GM23338 (cell line): ENCODE measurements around the gene DDI2. TPM values are rescaled to one million over a fixed set of nuclear protein-coding genes. Genes with fewer than 3 reads are reported as not detected.

Source experiments
- ATAC-seq: fragments of 200-7000 bp; cut with Tn5 transposase; 3 replicates; pipeline ENCODE4 v1.9.1; 2020
- DNase-seq: peaks from one replicate; pipeline ENCODE4 v3.0.0-alpha.2; 2015; ENCODE audit warnings: low spot score
- H2AFZ ChIP-seq: fragments of 200-600 bp; sonication (generic); 2 replicates; pipeline ENCODE4 v1.8.0; 2016; ENCODE audit warnings: antibody characterized with exemption, mild to moderate bottlenecking, moderate library complexity
- H3F3A ChIP-seq: fragments of 200-600 bp; sonication (generic); replicated peaks from 2 replicates; pipeline ENCODE4 v1.8.0; 2017; ENCODE audit warnings: antibody characterized with exemption, mixed run types, low read depth
- H3K27ac ChIP-seq: fragments of 200-600 bp; sonication (generic); 2 replicates; pipeline ENCODE4 v1.6.1; 2016; ENCODE audit warnings: low read depth
- H3K27me3 ChIP-seq: fragments of 200-600 bp; sonication (generic); 2 replicates; pipeline ENCODE4 v1.8.0; 2016; ENCODE audit warnings: mild to moderate bottlenecking, mixed run types, moderate library complexity; ENCODE audit not compliant: insufficient read depth
- H3K36me3 ChIP-seq: fragments of 200-600 bp; sonication (generic); 2 replicates; pipeline ENCODE4 v1.8.0; 2016; ENCODE audit warnings: mild to moderate bottlenecking; ENCODE audit not compliant: insufficient read depth
- H3K4me1 ChIP-seq: fragments of 200-600 bp; sonication (generic); 2 replicates; pipeline ENCODE4 v1.8.0; 2016; ENCODE audit warnings: mild to moderate bottlenecking, moderate library complexity; ENCODE audit not compliant: insufficient read depth
- H3K4me2 ChIP-seq: fragments of 200-600 bp; sonication (generic); 2 replicates; pipeline ENCODE4 v1.7.1; 2017; ENCODE audit warnings: mixed run types
- H3K4me3 ChIP-seq: fragments of 200-600 bp; sonication (generic); 2 replicates; pipeline ENCODE4 v1.6.1; 2016; ENCODE audit warnings: mixed run types
- H3K79me2 ChIP-seq: fragments of 200-600 bp; sonication (generic); replicated peaks from 2 replicates; pipeline ENCODE4 v1.8.0; 2017; ENCODE audit warnings: mild to moderate bottlenecking; ENCODE audit not compliant: insufficient read depth
- H3K9me2 ChIP-seq: fragments of 200-600 bp; sonication (generic); 2 replicates; pipeline ENCODE4 v1.8.0; 2017; ENCODE audit not compliant: insufficient read depth
- H4K20me1 ChIP-seq: fragments of 200-600 bp; sonication (generic); replicated peaks from 2 replicates; pipeline ENCODE4 v1.8.0; 2017; ENCODE audit warnings: mild to moderate bottlenecking; ENCODE audit not compliant: insufficient read depth
- H3K27ac Mint-ChIP-seq: 2 replicates; pipeline ENCODE4 v1.8.0; 2020; ENCODE audit warnings: inconsistent platforms, mild to moderate bottlenecking, moderate library complexity, mixed read lengths
- H3K27me3 Mint-ChIP-seq: 3 replicates; pipeline ENCODE4 v1.8.0; 2022; ENCODE audit warnings: low read depth, mild to moderate bottlenecking, moderate library complexity, mixed read lengths, inconsistent platforms; ENCODE audit not compliant: insufficient read depth, poor library complexity
- H3K36me3 Mint-ChIP-seq: 3 replicates; pipeline ENCODE4 v1.8.0; 2021; ENCODE audit warnings: low read depth, mild to moderate bottlenecking, inconsistent platforms, moderate library complexity, mixed read lengths
- H3K4me1 Mint-ChIP-seq: 3 replicates; pipeline ENCODE4 v1.8.0; 2020; ENCODE audit warnings: mild to moderate bottlenecking, inconsistent platforms, mixed read lengths
- H3K4me3 Mint-ChIP-seq: 3 replicates; pipeline ENCODE4 v1.8.0; 2021; ENCODE audit warnings: moderate library complexity, mild to moderate bottlenecking, inconsistent platforms, mixed read lengths
- H3K9me3 Mint-ChIP-seq: 3 replicates; pipeline ENCODE4 v1.8.0; 2020; ENCODE audit warnings: moderate library complexity, mild to moderate bottlenecking, inconsistent platforms, mixed read lengths
- CREB1 ChIP-seq: fragments of 250-450 bp; sonication (Bioruptor Pico); IDR thresholded peaks from 2 replicates; pipeline ENCODE4 v1.5.0; 2020; ENCODE audit warnings: low read depth, mild to moderate bottlenecking, moderate library complexity
- CTCF ChIP-seq, 2 experiments: fragments of 200-600 bp in 1 of 2; sonication (generic) in 1 of 2; conservative IDR thresholded peaks; 2 replicates each; pipeline versions ENCODE4 v1.5.1 to v1.6.1; 2016 to 2017; ENCODE audit warnings: antibody characterized with exemption in 2 of 2, low read depth in 2 of 2, mild to moderate bottlenecking in 2 of 2, moderate library complexity in 1 of 2
- ETS1 ChIP-seq: IDR thresholded peaks from 2 replicates; pipeline ENCODE4 v1.6.1; 2016; ENCODE audit warnings: antibody characterized with exemption
- EZH2 ChIP-seq: fragments of 200-600 bp; sonication (generic); IDR thresholded peaks from one replicate; pipeline ENCODE4 v1.8.0; 2017; ENCODE audit warnings: antibody characterized with exemption, mild to moderate bottlenecking, low read depth; ENCODE audit not compliant: unreplicated experiment
- EZH2phosphoT487 ChIP-seq: fragments of 200-600 bp; sonication (generic); IDR thresholded peaks from one replicate; pipeline ENCODE4 v1.8.1; 2018; ENCODE audit warnings: antibody characterized with exemption; ENCODE audit not compliant: unreplicated experiment
- JUNB ChIP-seq: IDR thresholded peaks from one replicate; pipeline ENCODE4 v1.6.1; 2016; ENCODE audit warnings: antibody characterized with exemption; ENCODE audit not compliant: unreplicated experiment
- NANOG ChIP-seq: IDR thresholded peaks from 2 replicates; pipeline ENCODE4 v1.6.1; 2016; ENCODE audit warnings: antibody characterized with exemption, borderline replicate concordance
- POLR2AphosphoS5 ChIP-seq: IDR thresholded peaks from 2 replicates; pipeline ENCODE4 v1.6.1; 2016; ENCODE audit warnings: antibody characterized with exemption, low read depth
- REST ChIP-seq: IDR thresholded peaks from one replicate; pipeline ENCODE4 v1.6.1; 2018; ENCODE audit warnings: antibody characterized with exemption; ENCODE audit not compliant: unreplicated experiment
- STAT1 ChIP-seq: IDR thresholded peaks from one replicate; pipeline ENCODE4 v1.6.1; 2016; ENCODE audit warnings: antibody characterized with exemption; ENCODE audit not compliant: unreplicated experiment
- ZNF114 ChIP-seq: fragments of 250-450 bp; sonication (Bioruptor Pico); IDR thresholded peaks from 2 replicates; pipeline ENCODE4 v1.5.0; 2020; ENCODE audit warnings: mild to moderate bottlenecking, moderate library complexity
- ZNF331 ChIP-seq: fragments of 250-450 bp; sonication (Bioruptor Pico); IDR thresholded peaks from 2 replicates; pipeline ENCODE4 v1.5.0; 2020; ENCODE audit warnings: low read depth, mild to moderate bottlenecking, moderate library complexity
- ZNF462 ChIP-seq: fragments of 250-450 bp; sonication (Bioruptor Pico); IDR thresholded peaks from 2 replicates; pipeline ENCODE4 v1.5.0; 2020; ENCODE audit warnings: mild to moderate bottlenecking, moderate library complexity
- polyA plus RNA-seq: library from polyadenylated mRNA; unstranded; fragments of >200 nt; fragmentation: Nextera tagmentation; extraction: Ambion mirVana; gene quantifications from 2 replicates; pipeline ENCODE4 v1.2.1, GENCODE V29; 2016
- total RNA-seq: library from RNA; depleted of rRNA; stranded (reverse); fragments of >200 nt; shearing (Covaris generic); gene quantifications from 2 replicates; pipeline ENCODE4 v1.2.3, GENCODE V29; 2014

DDI2 gene
- total and polyA plus RNA-seq, 2 experiments from 2014 or later: 8.0 to 43.3 TPM

GRCh38 chr1:15579683-15580047, 37.6 kb upstream of the DDI2 start:
- Histone ChIP-seq H3K4me3 (no peak overlapping the region), H3K27ac (no peak overlapping the region), H3K36me3 (no peaks in the 10 kb centered on the region; the same call in 1 of the 2 replicates), H3K9me2 (no peaks in the 10 kb centered on the region), H3K4me1 (no peaks in the 10 kb centered on the region), H3F3A (peaks cover 7% of the 10 kb centered on the region; the same call in 1 of the 2 replicates), H4K20me1 (no peaks in the 10 kb centered on the region), H3K27me3 (no peaks in the 10 kb centered on the region), H2AFZ (no peak overlapping the region), H3K4me2 (no peak overlapping the region), H3K79me2 (no peaks in the 10 kb centered on the region)
- Mint-ChIP-seq H3K9me3 (no peaks in the 10 kb centered on the region), H3K27ac (no peak overlapping the region), H3K4me1 (no peaks in the 10 kb centered on the region), H3K27me3 (peaks cover 6% of the 10 kb centered on the region), H3K36me3 (no peaks in the 10 kb centered on the region), H3K4me3 (no peak overlapping the region)
- DNase-seq (no peak), ATAC-seq (no peak)
- TF ChIP-seq ZNF462 (CRISPR knock-in tag): no peak
- no peak for TF ChIP-seq NANOG
- TF ChIP-seq CTCF (conservative IDR thresholded peaks at IDR 0.05; ENCODE audit: low read depth in 2 of 2): no peak
- TF ChIP-seq STAT1: no peak
- TF ChIP-seq EZH2phosphoT487: no peak
- no peak for TF ChIP-seq REST
- TF ChIP-seq ETS1: no peak
- no peak for TF ChIP-seq JUNB
- no peak for TF ChIP-seq ZNF331 (CRISPR knock-in tag)
- no peak for TF ChIP-seq ZNF114 (CRISPR knock-in tag)
- TF ChIP-seq CREB1 (CRISPR knock-in tag): no peak
- TF ChIP-seq EZH2: no peak
- TF ChIP-seq POLR2AphosphoS5: no peak
